Uterus (tissue), 2 donors: ENCODE results near the gene ATP9B.

Experiments used
- POLR2A ChIP-seq, 2 donors: fragments of 450-650 bp; IDR thresholded peaks; one replicate each; pipeline ENCODE4 v1.6.1; 2016; ENCODE audit warnings: antibody characterized with exemption in 2 of 2, mild to moderate bottlenecking in 1 of 2, moderate library complexity in 1 of 2
- TF ChIP-seq, protein P1 (sequence below), 4 experiments: fragments of 200-600 bp in 2 of 4; fragments of 450-650 bp in 2 of 4; sonication (generic) in 2 of 4; IDR thresholded peaks; one replicate each; pipeline ENCODE4 v1.5.1; 2016 to 2019; ENCODE audit warnings: antibody characterized with exemption in 4 of 4, mild to moderate bottlenecking in 2 of 4, moderate library complexity in 1 of 4

DNA sequence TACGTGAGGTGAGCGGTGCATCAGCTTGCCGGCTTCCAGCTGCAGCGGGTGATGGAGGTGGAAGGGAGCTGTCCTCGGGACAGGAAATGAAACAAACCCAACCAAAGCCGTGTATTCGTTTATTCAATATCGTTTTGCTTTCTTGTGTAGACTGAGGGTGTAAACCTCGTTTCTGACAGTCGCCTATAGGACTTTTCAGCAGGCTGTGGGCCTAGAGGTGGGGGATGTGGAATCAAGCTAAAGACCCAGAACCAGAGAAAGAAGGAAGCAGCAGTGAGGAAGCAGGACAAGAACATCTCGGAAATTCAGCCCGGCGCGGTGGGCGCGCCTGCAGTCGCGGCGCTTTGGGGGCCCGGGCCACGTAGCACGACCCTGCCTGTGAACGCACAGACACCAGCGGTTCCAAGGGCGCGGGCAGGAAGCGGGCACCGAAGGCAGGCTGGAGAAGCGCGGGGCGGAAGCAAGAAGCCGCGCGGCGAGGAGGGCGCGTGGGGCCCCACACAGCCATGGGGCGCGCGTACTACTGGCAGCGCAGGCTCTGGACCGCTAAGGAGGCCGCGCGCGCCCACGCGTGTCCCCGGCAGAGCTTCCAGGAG lies 755 bp upstream of the ATP9B start:
- TF ChIP-seq POLR2A (IDR thresholded peaks at IDR 0.05) = no peak
- TF ChIP-seq, protein P1, sequence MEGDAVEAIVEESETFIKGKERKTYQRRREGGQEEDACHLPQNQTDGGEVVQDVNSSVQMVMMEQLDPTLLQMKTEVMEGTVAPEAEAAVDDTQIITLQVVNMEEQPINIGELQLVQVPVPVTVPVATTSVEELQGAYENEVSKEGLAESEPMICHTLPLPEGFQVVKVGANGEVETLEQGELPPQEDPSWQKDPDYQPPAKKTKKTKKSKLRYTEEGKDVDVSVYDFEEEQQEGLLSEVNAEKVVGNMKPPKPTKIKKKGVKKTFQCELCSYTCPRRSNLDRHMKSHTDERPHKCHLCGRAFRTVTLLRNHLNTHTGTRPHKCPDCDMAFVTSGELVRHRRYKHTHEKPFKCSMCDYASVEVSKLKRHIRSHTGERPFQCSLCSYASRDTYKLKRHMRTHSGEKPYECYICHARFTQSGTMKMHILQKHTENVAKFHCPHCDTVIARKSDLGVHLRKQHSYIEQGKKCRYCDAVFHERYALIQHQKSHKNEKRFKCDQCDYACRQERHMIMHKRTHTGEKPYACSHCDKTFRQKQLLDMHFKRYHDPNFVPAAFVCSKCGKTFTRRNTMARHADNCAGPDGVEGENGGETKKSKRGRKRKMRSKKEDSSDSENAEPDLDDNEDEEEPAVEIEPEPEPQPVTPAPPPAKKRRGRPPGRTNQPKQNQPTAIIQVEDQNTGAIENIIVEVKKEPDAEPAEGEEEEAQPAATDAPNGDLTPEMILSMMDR (IDR thresholded peaks at IDR 0.05) = no peak
